PC-9 (cell line): ENCODE results near the gene MLX.

Experiments
- CTCF ChIP-seq: fragments of 200-600 bp; sonication (generic); conservative IDR thresholded peaks from 2 replicates; pipeline ENCODE4 v1.6.1; 2017; ENCODE audit warnings: mixed run types, antibody characterized with exemption, mild to moderate bottlenecking, moderate library complexity
- EZH2 ChIP-seq: fragments of 200-600 bp; sonication (generic); IDR thresholded peaks from 2 replicates; pipeline ENCODE4 v1.8.0; 2017; ENCODE audit warnings: antibody characterized with exemption, low read depth

GRCh38 chr17:42596386-42596785 lies 29.5 kb downstream of the MLX start:
- TF ChIP-seq CTCF (no peak), EZH2 (no peak)
